ENCODE data around the gene BLCAP.
"Not testable (repeated sequence)": the region's sequence is repeated elsewhere in the genome, so short reads cannot be mapped to it uniquely, and the experiment has no call there.

BLCAP gene
- long read RNA-seq, transcript BLCAP-215 (2 exons, 2,017 nt), result major isoform, 162 of 178 reads
- long read RNA-seq, partial matches to known transcripts, result 0 of 178 reads
- long read RNA-seq, other reads (novel, unspliced or antisense), result 9 of 178 reads

- peak within 1 kb of the TSS; percentile 99 for H3K4me3 ChIP-seq (replicated peaks; ENCODE audit: insufficient read depth, low read length)
- H3K27ac ChIP-seq (replicated peaks), result peak within 1 kb of the TSS; percentile 100
- DNase-seq (ENCODE audit: low read depth in 1 of 2, low spot score in 1 of 2), result peak; percentile 87 to 90
- TF ChIP-seq POLR2AphosphoS5 (IDR thresholded peaks at IDR 0.05; ENCODE audit: low read depth) (peak; percentile 79), REST (IDR thresholded peaks at IDR 0.05; ENCODE audit: insufficient replicate concordance, low read depth) (no peak), SPI1 (IDR thresholded peaks at IDR 0.05; ENCODE audit: borderline replicate concordance, low read depth) (no peak)
- H3K27me3 ChIP-seq (ENCODE audit: insufficient read depth, poor library complexity, severe bottlenecking), result no peaks in the 10 kb centered on the region
Observed at GRCh38 chr20:37527638-37528445, at the start of gene BLCAP. Gene BLCAP, minus strand, starts transcription at chr20:37527876. Its CDS starts 8,702 bp downstream, at chr20:37519174.

DNA sequence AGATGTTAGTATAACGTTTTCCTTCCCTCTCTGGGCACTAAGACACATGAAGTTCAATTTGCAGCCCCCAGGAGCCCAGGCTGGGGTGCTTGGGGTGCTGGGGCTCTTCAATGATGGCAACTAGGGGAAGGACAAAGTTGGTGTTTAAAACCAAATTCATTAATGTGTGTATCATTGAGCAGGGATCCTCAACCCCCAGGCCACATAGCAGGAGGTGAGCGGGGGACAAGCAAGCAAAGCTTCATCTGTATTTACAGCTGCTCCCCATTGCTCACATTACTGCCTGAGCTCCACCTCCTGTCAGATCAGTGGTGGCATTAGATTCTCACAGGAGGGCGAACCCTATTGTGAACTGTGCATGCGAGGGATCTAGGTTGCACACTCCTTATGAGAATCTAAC is 49.8 kb upstream of the BLCAP start:
- not testable (repeated sequence) for H3K27ac ChIP-seq (replicated peaks); H3K27me3 ChIP-seq (ENCODE audit: insufficient read depth, poor library complexity, severe bottlenecking); H3K4me3 ChIP-seq (replicated peaks; ENCODE audit: insufficient read depth, low read length); DNase-seq (ENCODE audit: low read depth in 1 of 2, low spot score in 1 of 2)

DNA sequence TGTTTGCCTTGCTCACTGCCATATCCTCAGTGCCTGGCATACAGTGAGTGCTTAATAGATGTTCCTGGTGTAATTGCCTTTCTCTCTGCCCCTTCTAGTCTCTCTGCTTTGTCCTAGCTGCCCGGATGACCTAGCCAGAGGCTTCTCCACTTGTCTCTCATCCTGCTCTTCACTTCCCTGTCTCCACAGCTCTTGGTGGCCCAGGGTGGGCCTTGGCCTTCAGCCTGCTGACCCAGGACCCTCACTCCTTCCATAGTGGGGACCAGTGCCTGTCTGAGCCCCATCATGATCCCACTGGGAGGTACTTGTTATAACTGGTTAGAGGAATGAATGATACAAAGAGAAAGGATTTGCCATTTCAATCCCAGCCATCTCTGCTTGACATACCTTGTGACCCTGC is 49.2 kb upstream of the BLCAP start:
- no peaks in the 10 kb centered on the region for H3K27me3 ChIP-seq (ENCODE audit: insufficient read depth, poor library complexity, severe bottlenecking)

DNA sequence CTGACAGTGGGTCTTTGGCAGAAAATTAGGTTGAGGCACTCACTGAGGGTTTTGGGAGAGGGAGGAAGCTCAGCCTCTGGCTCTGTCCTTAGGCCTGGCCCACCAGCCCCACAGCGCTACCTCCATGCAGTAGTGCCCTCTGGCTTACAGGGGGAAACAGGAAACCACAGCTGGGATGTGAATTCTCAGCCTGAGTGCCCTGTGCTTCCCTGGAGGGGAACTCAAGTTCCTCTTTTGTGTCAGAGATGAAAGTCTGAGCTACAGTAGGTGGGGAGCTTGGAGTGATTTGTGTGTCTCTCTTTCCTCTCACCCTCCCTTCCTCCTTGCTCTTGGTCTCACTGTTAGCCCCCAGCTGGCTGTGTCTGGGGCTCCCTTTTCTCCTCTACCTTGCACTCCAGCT is 48.2 kb upstream of the BLCAP start:
- Histone ChIP-seq H3K4me3 (replicated peaks; ENCODE audit: insufficient read depth, low read length) (no peak overlapping the region), H3K27ac (replicated peaks) (no peak overlapping the region), H3K27me3 (ENCODE audit: insufficient read depth, poor library complexity, severe bottlenecking) (no peaks in the 10 kb centered on the region)
- TF ChIP-seq POLR2AphosphoS5 (IDR thresholded peaks at IDR 0.05; ENCODE audit: low read depth) (no peak), REST (IDR thresholded peaks at IDR 0.05; ENCODE audit: insufficient replicate concordance, low read depth) (no peak), SPI1 (IDR thresholded peaks at IDR 0.05; ENCODE audit: borderline replicate concordance, low read depth) (peak; percentile 56; the same call in 1 of the 2 replicates), GABPA (IDR thresholded peaks at IDR 0.05; ENCODE audit: low read depth) (no peak)
- TF ChIP-seq, protein P1, sequence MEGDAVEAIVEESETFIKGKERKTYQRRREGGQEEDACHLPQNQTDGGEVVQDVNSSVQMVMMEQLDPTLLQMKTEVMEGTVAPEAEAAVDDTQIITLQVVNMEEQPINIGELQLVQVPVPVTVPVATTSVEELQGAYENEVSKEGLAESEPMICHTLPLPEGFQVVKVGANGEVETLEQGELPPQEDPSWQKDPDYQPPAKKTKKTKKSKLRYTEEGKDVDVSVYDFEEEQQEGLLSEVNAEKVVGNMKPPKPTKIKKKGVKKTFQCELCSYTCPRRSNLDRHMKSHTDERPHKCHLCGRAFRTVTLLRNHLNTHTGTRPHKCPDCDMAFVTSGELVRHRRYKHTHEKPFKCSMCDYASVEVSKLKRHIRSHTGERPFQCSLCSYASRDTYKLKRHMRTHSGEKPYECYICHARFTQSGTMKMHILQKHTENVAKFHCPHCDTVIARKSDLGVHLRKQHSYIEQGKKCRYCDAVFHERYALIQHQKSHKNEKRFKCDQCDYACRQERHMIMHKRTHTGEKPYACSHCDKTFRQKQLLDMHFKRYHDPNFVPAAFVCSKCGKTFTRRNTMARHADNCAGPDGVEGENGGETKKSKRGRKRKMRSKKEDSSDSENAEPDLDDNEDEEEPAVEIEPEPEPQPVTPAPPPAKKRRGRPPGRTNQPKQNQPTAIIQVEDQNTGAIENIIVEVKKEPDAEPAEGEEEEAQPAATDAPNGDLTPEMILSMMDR (IDR thresholded peaks at IDR 0.05; ENCODE audit: insufficient read depth, low read length), result no peak
- peak in 1 of 2 experiments; percentile 41 for DNase-seq (ENCODE audit: low read depth in 1 of 2, low spot score in 1 of 2)

More for the DNA sequence above, 49.2 kb upstream of the BLCAP start:
- DNase-seq (ENCODE audit: low read depth in 1 of 2, low spot score in 1 of 2), result no peak
- TF ChIP-seq REST (IDR thresholded peaks at IDR 0.05; ENCODE audit: insufficient replicate concordance, low read depth), result no peak
- TF ChIP-seq SPI1 (IDR thresholded peaks at IDR 0.05; ENCODE audit: borderline replicate concordance, low read depth), result no peak
- TF ChIP-seq, protein P1 (IDR thresholded peaks at IDR 0.05; ENCODE audit: insufficient read depth, low read length), result no peak
- no peak for TF ChIP-seq GABPA (IDR thresholded peaks at IDR 0.05; ENCODE audit: low read depth)
- TF ChIP-seq POLR2AphosphoS5 (IDR thresholded peaks at IDR 0.05; ENCODE audit: low read depth), result no peak
- Histone ChIP-seq H3K27ac (replicated peaks) (no peak overlapping the region), H3K4me3 (replicated peaks; ENCODE audit: insufficient read depth, low read length) (no peak overlapping the region)

Measured in HL-60 (cell line).